ENCODE measurements around the gene NUDT7.

The NUDT7 gene

GRCh38 chr16:77722309-77723107 lies at the start of gene NUDT7:
Gene NUDT7 (plus strand): TSS chr16:77722514. CDS start chr16:77722583, 69 bp downstream.
- DNase-seq (ENCODE audit: low spot score) (peak; percentile 80), FAIRE-seq (no peak)

- DNase-seq (ENCODE audit: low spot score): no peak
- FAIRE-seq: no peak
Observed at GRCh38 chr16:77674888-77675287, 47.4 kb upstream of the NUDT7 start.

- DNase-seq (ENCODE audit: low spot score) (peak; percentile 41), FAIRE-seq (peak; percentile 55)
Observed at GRCh38 chr16:77675464-77676324, 46.6 kb upstream of the NUDT7 start.

GRCh38 chr16:77677129-77677528 lies 45.2 kb upstream of the NUDT7 start:
- DNase-seq (ENCODE audit: low spot score) (no peak), FAIRE-seq (no peak)

GRCh38 chr16:77679391-77679790 lies 42.9 kb upstream of the NUDT7 start:
- DNase-seq (ENCODE audit: low spot score) (no peak), FAIRE-seq (no peak)

- DNase-seq (ENCODE audit: low spot score) (no peak), FAIRE-seq (no peak)
Observed at GRCh38 chr16:77679901-77680300, 42.4 kb upstream of the NUDT7 start.

- FAIRE-seq (no peak), DNase-seq (ENCODE audit: low spot score) (no peak)
Observed at GRCh38 chr16:77680496-77680895, 41.8 kb upstream of the NUDT7 start.

- FAIRE-seq (no peak), DNase-seq (ENCODE audit: low spot score) (no peak)
Observed at GRCh38 chr16:77682586-77682985, 39.7 kb upstream of the NUDT7 start.

GRCh38 chr16:77683397-77684180 lies 38.7 kb upstream of the NUDT7 start:
- DNase-seq (ENCODE audit: low spot score) (no peak), FAIRE-seq (no peak)

- DNase-seq (ENCODE audit: low spot score) (no peak), FAIRE-seq (no peak)
Observed at GRCh38 chr16:77684181-77684526, 38.2 kb upstream of the NUDT7 start.

- FAIRE-seq (no peak), DNase-seq (ENCODE audit: low spot score) (no peak)
Observed at GRCh38 chr16:77686385-77686784, 35.9 kb upstream of the NUDT7 start.

- DNase-seq (ENCODE audit: low spot score) (no peak), FAIRE-seq (no peak)
Observed at GRCh38 chr16:77689971-77690370, 32.3 kb upstream of the NUDT7 start.

GRCh38 chr16:77690416-77690815 lies 31.9 kb upstream of the NUDT7 start:
- FAIRE-seq (no peak), DNase-seq (ENCODE audit: low spot score) (no peak)

- DNase-seq (ENCODE audit: low spot score) (no peak), FAIRE-seq (no peak)
Observed at GRCh38 chr16:77692612-77693011, 29.7 kb upstream of the NUDT7 start.

GRCh38 chr16:77696149-77696548 lies 26.2 kb upstream of the NUDT7 start:
- DNase-seq (ENCODE audit: low spot score) (no peak), FAIRE-seq (no peak)

- FAIRE-seq: no peak
- no peak for DNase-seq (ENCODE audit: low spot score)
Observed at GRCh38 chr16:77700846-77701245, 21.5 kb upstream of the NUDT7 start.

GRCh38 chr16:77705351-77705750 lies 17.0 kb upstream of the NUDT7 start:
- DNase-seq (ENCODE audit: low spot score) (no peak), FAIRE-seq (no peak)

- no peak for FAIRE-seq
Observed at GRCh38 chr16:77711179-77711578, 11.1 kb upstream of the NUDT7 start.

GRCh38 chr16:77711775-77712174 lies 10.5 kb upstream of the NUDT7 start:
- DNase-seq (ENCODE audit: low spot score): no peak
- FAIRE-seq: no peak

More at GRCh38 chr16:77711179-77711578, 11.1 kb upstream of the NUDT7 start:
- DNase-seq (ENCODE audit: low spot score): no peak

- DNase-seq (ENCODE audit: low spot score) (no peak), FAIRE-seq (no peak)
Observed at GRCh38 chr16:77715145-77715544, 7.2 kb upstream of the NUDT7 start.

GRCh38 chr16:77721752-77722308 lies 484 bp upstream of the NUDT7 start:
- DNase-seq (ENCODE audit: low spot score) (no peak), FAIRE-seq (no peak)
